Kidney (tissue), 14 donors: ENCODE results near the gene ZNF646. TPM values are rescaled to one million over a fixed set of nuclear protein-coding genes. Genes with fewer than 3 reads are reported as not detected.

ENCODE experiments used
- DNase-seq, 5 donors: peaks; one replicate each; pipeline ENCODE4 v3.0.0-alpha.2; 2013 to 2020
- FAIRE-seq: peaks from 2 replicates; lab custom pipeline; 2012; peaks lifted over from hg19 to GRCh38; lab: Jason Lieb, UNC
- H3K27ac ChIP-seq, 2 donors: one replicate each; pipeline ENCODE4 v1.7.0; 2013; ENCODE audit warnings: low read depth in 2 of 2, low read length in 2 of 2, inconsistent platforms in 1 of 2
- H3K27me3 ChIP-seq: one replicate; pipeline ENCODE4 v1.7.1; 2013; ENCODE audit warnings: low read length, inconsistent platforms; ENCODE audit not compliant: control insufficient read depth, insufficient read depth
- H3K36me3 ChIP-seq, 3 donors: one replicate each; pipeline versions ENCODE4 v1.7.0 to v1.7.1; 2013; ENCODE audit warnings: low read length in 3 of 3, control low read depth in 1 of 3, inconsistent platforms in 1 of 3; ENCODE audit not compliant: insufficient read depth in 3 of 3, control insufficient read depth in 2 of 3
- H3K4me1 ChIP-seq, 3 donors: one replicate each; pipeline versions ENCODE4 v1.7.0 to v1.7.1; 2013; ENCODE audit warnings: low read length in 3 of 3, inconsistent platforms in 1 of 3, low read depth in 1 of 3; ENCODE audit not compliant: control insufficient read depth in 2 of 3, insufficient read depth in 2 of 3
- H3K4me3 ChIP-seq, 3 donors: one replicate each; pipeline versions ENCODE4 v1.7.0 to v1.8.1; 2013; ENCODE audit warnings: low read length in 3 of 3, control low read depth in 1 of 3, inconsistent platforms in 1 of 3
- H3K9ac ChIP-seq, 3 donors: one replicate each; pipeline versions ENCODE4 v1.7.0 to v1.7.1; 2013; ENCODE audit warnings: low read length in 3 of 3, control low read depth in 1 of 3, inconsistent platforms in 1 of 3
- H3K9me3 ChIP-seq, 3 donors: one replicate each; pipeline versions ENCODE4 v1.7.0 to v1.7.1; 2013; ENCODE audit warnings: low read length in 3 of 3, control low read depth in 1 of 3, inconsistent platforms in 1 of 3; ENCODE audit not compliant: control insufficient read depth in 2 of 3, insufficient read depth in 1 of 3
- CTCF ChIP-seq: IDR thresholded peaks from 3 replicates; pipeline ENCODE4 v1.5.1; 2012; ENCODE audit warnings: mild to moderate bottlenecking, moderate library complexity, borderline replicate concordance; ENCODE audit not compliant: insufficient read depth; ENCODE audit errors: extremely low read depth
- intact Hi-C: fragments of 100-400 bp; cut with DNase I; formaldehyde crosslinking; loops from one replicate; pipeline ENCODE4 v1.11.1; 2022
- polyA plus RNA-seq: library from polyadenylated mRNA; stranded (reverse); fragments of 350-450 nt; fragmentation: Illumina TruSeq; extraction: RNeasy Lipid Tissue Mini Kit (QIAGEN cat#74804); gene quantifications from one replicate; pipeline ENCODE4 v1.2.3, GENCODE V29; 2014; ENCODE audit warnings: low read depth, low replicate concordance; ENCODE audit not compliant: insufficient read depth
- total RNA-seq: library from RNA; stranded (reverse); fragmentation: NEBNext Ultra II Directional; extraction: Animal tissue kit (Norgen Biotek cat#: 25700); gene quantifications from one replicate; pipeline ENCODE4 v1.2.1, GENCODE V29; 2021
- donor health status: control.
- donor health status: control.
- donor health status: control.
- donor health status: control.
- donor health status: control.
- donor health status: DM: yes; HTN: yes; CAD: no.
- donor health status: Normal renal cell carcinoma (clear cell type).

Gene ZNF646
- total and polyA plus RNA-seq, 2 donors from 2014 or later = 2.9 to 20.5 TPM

GRCh38 chr16:31120129-31120528 lies 45.9 kb downstream of the ZNF646 start:
- peaks cover 5 to 19% (median 14%) of the 10 kb centered on the region in 3 donors for H3K36me3 ChIP-seq
- DNase-seq (no peak), FAIRE-seq (no peak)
- H3K27me3 ChIP-seq = no peaks in the 10 kb centered on the region
- H3K4me3 ChIP-seq = no peak overlapping the region
- peaks cover 4 to 11% (median 9%) of the 10 kb centered on the region in 3 donors for H3K4me1 ChIP-seq
- no peak for TF ChIP-seq CTCF
- no peak overlapping the region for H3K27ac ChIP-seq
- intact Hi-C loops = no loop called here
- no peaks in the 10 kb centered on the region for H3K9me3 ChIP-seq
- H3K9ac ChIP-seq = no peak overlapping the region

DNA sequence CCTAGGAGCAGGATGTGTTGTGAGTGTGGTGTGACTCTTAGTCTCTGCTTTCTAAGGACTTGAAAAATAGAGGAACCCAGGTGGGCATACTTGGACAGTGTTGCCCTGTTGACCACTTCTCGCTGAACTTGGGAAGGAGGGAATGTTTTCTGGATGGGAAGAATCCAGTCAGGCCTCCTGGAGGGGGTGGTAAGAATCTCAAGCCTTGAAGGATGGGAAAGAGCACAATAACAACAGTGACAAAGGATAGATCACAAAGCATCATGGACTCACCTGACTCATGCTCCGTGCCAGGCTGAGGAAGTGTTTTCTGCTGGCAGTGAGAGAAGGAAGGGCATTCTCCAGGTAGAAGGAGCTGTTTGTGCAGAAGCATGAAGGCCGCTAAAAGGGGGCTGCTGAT lies 51.6 kb downstream of the ZNF646 start:
- Histone ChIP-seq H3K4me3 (no peak overlapping the region), H3K9me3 (no peaks in the 10 kb centered on the region), H3K4me1 (peaks cover 0 to 25% (median 0%) of the 10 kb centered on the region in 3 donors), H3K9ac (no peak overlapping the region), H3K36me3 (peaks cover 6 to 23% (median 11%) of the 10 kb centered on the region in 3 donors), H3K27me3 (no peaks in the 10 kb centered on the region), H3K27ac (no peak overlapping the region)
- no peak for TF ChIP-seq CTCF
- intact Hi-C loops = no loop called here
- FAIRE-seq = no peak
- DNase-seq = no peak

DNA sequence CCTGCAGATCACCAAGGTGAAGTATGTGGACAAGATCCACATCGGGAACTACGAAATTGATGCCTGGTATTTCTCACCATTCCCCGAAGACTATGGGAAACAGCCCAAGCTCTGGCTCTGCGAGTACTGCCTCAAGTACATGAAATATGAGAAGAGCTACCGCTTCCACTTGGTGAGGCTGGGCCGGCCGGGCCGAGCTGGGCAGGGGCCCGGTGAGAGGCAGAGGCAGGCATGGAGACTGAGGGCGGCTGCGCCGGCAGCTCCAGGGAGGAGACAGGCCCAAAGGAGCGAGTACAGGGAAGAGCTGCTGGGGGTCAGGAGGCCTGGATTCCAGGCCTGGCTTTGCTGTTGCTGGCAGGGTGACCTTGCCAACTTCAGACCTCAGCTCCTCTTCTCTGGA lies 53.0 kb downstream of the ZNF646 start:
- Histone ChIP-seq H3K36me3 (peaks cover 6 to 27% (median 10%) of the 10 kb centered on the region in 3 donors), H3K4me1 (peaks cover 0 to 34% (median 10%) of the 10 kb centered on the region in 3 donors), H3K27ac (no peak overlapping the region), H3K9me3 (no peaks in the 10 kb centered on the region), H3K4me3 (no peak overlapping the region), H3K9ac (no peak overlapping the region), H3K27me3 (no peaks in the 10 kb centered on the region)
- FAIRE-seq (no peak), DNase-seq (no peak)
- intact Hi-C loops = no loop called here
- no peak for TF ChIP-seq CTCF
